Measurements from ENCODE around the gene FGF1.

The FGF1 gene

GRCh38 chr5:142601432-142601831 is 84.5 kb downstream of the FGF1 start:
- Histone ChIP-seq H3K4me3 (ENCODE audit: low read length) (no peak overlapping the region), H3K27me3 (ENCODE audit: control insufficient read depth, insufficient read depth, low read length) (no peaks in the 10 kb centered on the region), H3K9ac (ENCODE audit: low read depth, low read length) (no peak overlapping the region), H3K4me2 (ENCODE audit: low read length) (peak overlapping the region; percentile 74), H3K9me3 (replicated peaks; ENCODE audit: low read length) (no peaks in the 10 kb centered on the region), H3K4me1 (ENCODE audit: control insufficient read depth, insufficient read depth, low read length) (peaks cover 35% of the 10 kb centered on the region), H3K36me3 (ENCODE audit: insufficient read depth, low read length) (no peaks in the 10 kb centered on the region)

GRCh38 chr5:142600611-142601358 is 85.1 kb downstream of the FGF1 start:
- Histone ChIP-seq H3K36me3 (ENCODE audit: insufficient read depth, low read length) (no peaks in the 10 kb centered on the region), H3K4me2 (ENCODE audit: low read length) (peak overlapping the region; percentile 74), H3K9ac (ENCODE audit: low read depth, low read length) (peak overlapping the region; percentile 26), H3K4me3 (ENCODE audit: low read length) (peak overlapping the region; percentile 50), H3K9me3 (replicated peaks; ENCODE audit: low read length) (no peaks in the 10 kb centered on the region), H3K27me3 (ENCODE audit: control insufficient read depth, insufficient read depth, low read length) (no peaks in the 10 kb centered on the region), H3K4me1 (ENCODE audit: control insufficient read depth, insufficient read depth, low read length) (peaks cover 35% of the 10 kb centered on the region)

GRCh38 chr5:142600092-142600491 is 85.8 kb downstream of the FGF1 start:
- H3K4me1 ChIP-seq (ENCODE audit: control insufficient read depth, insufficient read depth, low read length) = peaks cover 35% of the 10 kb centered on the region
- no peaks in the 10 kb centered on the region for H3K27me3 ChIP-seq (ENCODE audit: control insufficient read depth, insufficient read depth, low read length)
- H3K4me2 ChIP-seq (ENCODE audit: low read length) = no peak overlapping the region
- H3K9ac ChIP-seq (ENCODE audit: low read depth, low read length) = peak overlapping the region; percentile 2
- no peak overlapping the region for H3K4me3 ChIP-seq (ENCODE audit: low read length)
- H3K9me3 ChIP-seq (replicated peaks; ENCODE audit: low read length) = no peaks in the 10 kb centered on the region
- no peaks in the 10 kb centered on the region for H3K36me3 ChIP-seq (ENCODE audit: insufficient read depth, low read length)

- no peak overlapping the region for H3K4me3 ChIP-seq (ENCODE audit: low read length)
- no peak overlapping the region for H3K9ac ChIP-seq (ENCODE audit: low read depth, low read length)
- no peaks in the 10 kb centered on the region for H3K36me3 ChIP-seq (ENCODE audit: insufficient read depth, low read length)
- H3K9me3 ChIP-seq (replicated peaks; ENCODE audit: low read length) = no peaks in the 10 kb centered on the region
- peak overlapping the region; percentile 60 for H3K4me2 ChIP-seq (ENCODE audit: low read length)
- no peaks in the 10 kb centered on the region for H3K27me3 ChIP-seq (ENCODE audit: control insufficient read depth, insufficient read depth, low read length)
- peaks cover 35% of the 10 kb centered on the region for H3K4me1 ChIP-seq (ENCODE audit: control insufficient read depth, insufficient read depth, low read length)
Observed at GRCh38 chr5:142598338-142598700, 87.6 kb downstream of the FGF1 start.

- Histone ChIP-seq H3K4me2 (ENCODE audit: low read length) (peak overlapping the region; percentile 60), H3K4me1 (ENCODE audit: control insufficient read depth, insufficient read depth, low read length) (peaks cover 35% of the 10 kb centered on the region), H3K27me3 (ENCODE audit: control insufficient read depth, insufficient read depth, low read length) (no peaks in the 10 kb centered on the region), H3K36me3 (ENCODE audit: insufficient read depth, low read length) (no peaks in the 10 kb centered on the region), H3K9me3 (replicated peaks; ENCODE audit: low read length) (no peaks in the 10 kb centered on the region), H3K9ac (ENCODE audit: low read depth, low read length) (peak overlapping the region; percentile 29), H3K4me3 (ENCODE audit: low read length) (no peak overlapping the region)
Observed at GRCh38 chr5:142597546-142598337, 88.1 kb downstream of the FGF1 start.

- H3K9me3 ChIP-seq (replicated peaks; ENCODE audit: low read length) = no peaks in the 10 kb centered on the region
- H3K4me1 ChIP-seq (ENCODE audit: control insufficient read depth, insufficient read depth, low read length) = peaks cover 35% of the 10 kb centered on the region
- no peak overlapping the region for H3K4me2 ChIP-seq (ENCODE audit: low read length)
- no peaks in the 10 kb centered on the region for H3K36me3 ChIP-seq (ENCODE audit: insufficient read depth, low read length)
- H3K4me3 ChIP-seq (ENCODE audit: low read length) = no peak overlapping the region
- no peak overlapping the region for H3K9ac ChIP-seq (ENCODE audit: low read depth, low read length)
- H3K27me3 ChIP-seq (ENCODE audit: control insufficient read depth, insufficient read depth, low read length) = no peaks in the 10 kb centered on the region
Observed at GRCh38 chr5:142597025-142597424, 88.9 kb downstream of the FGF1 start.

GRCh38 chr5:142592365-142592764 is 93.5 kb downstream of the FGF1 start:
- H3K27me3 ChIP-seq (ENCODE audit: control insufficient read depth, insufficient read depth, low read length) = no peaks in the 10 kb centered on the region
- H3K36me3 ChIP-seq (ENCODE audit: insufficient read depth, low read length) = no peaks in the 10 kb centered on the region
- no peaks in the 10 kb centered on the region for H3K9me3 ChIP-seq (replicated peaks; ENCODE audit: low read length)
- H3K4me1 ChIP-seq (ENCODE audit: control insufficient read depth, insufficient read depth, low read length) = peaks cover 3% of the 10 kb centered on the region
- H3K9ac ChIP-seq (ENCODE audit: low read depth, low read length) = no peak overlapping the region
- H3K4me3 ChIP-seq (ENCODE audit: low read length) = no peak overlapping the region
- H3K4me2 ChIP-seq (ENCODE audit: low read length) = no peak overlapping the region

- no peaks in the 10 kb centered on the region for H3K4me1 ChIP-seq (ENCODE audit: control insufficient read depth, insufficient read depth, low read length)
- no peak overlapping the region for H3K4me3 ChIP-seq (ENCODE audit: low read length)
- no peaks in the 10 kb centered on the region for H3K36me3 ChIP-seq (ENCODE audit: insufficient read depth, low read length)
- H3K27me3 ChIP-seq (ENCODE audit: control insufficient read depth, insufficient read depth, low read length) = no peaks in the 10 kb centered on the region
- H3K9me3 ChIP-seq (replicated peaks; ENCODE audit: low read length) = no peaks in the 10 kb centered on the region
- no peak overlapping the region for H3K4me2 ChIP-seq (ENCODE audit: low read length)
- no peak overlapping the region for H3K9ac ChIP-seq (ENCODE audit: low read depth, low read length)
Observed at GRCh38 chr5:142590451-142591231, 95.2 kb downstream of the FGF1 start.

- no peaks in the 10 kb centered on the region for H3K4me1 ChIP-seq (ENCODE audit: control insufficient read depth, insufficient read depth, low read length)
- H3K36me3 ChIP-seq (ENCODE audit: insufficient read depth, low read length) = no peaks in the 10 kb centered on the region
- H3K9me3 ChIP-seq (replicated peaks; ENCODE audit: low read length) = no peaks in the 10 kb centered on the region
- no peaks in the 10 kb centered on the region for H3K27me3 ChIP-seq (ENCODE audit: control insufficient read depth, insufficient read depth, low read length)
- H3K4me2 ChIP-seq (ENCODE audit: low read length) = no peak overlapping the region
- no peak overlapping the region for H3K4me3 ChIP-seq (ENCODE audit: low read length)
- no peak overlapping the region for H3K9ac ChIP-seq (ENCODE audit: low read depth, low read length)
Observed at GRCh38 chr5:142589720-142590119, 96.2 kb downstream of the FGF1 start.

GRCh38 chr5:142587354-142587965 is 98.4 kb downstream of the FGF1 start:
- no peaks in the 10 kb centered on the region for H3K27me3 ChIP-seq (ENCODE audit: control insufficient read depth, insufficient read depth, low read length)
- H3K9me3 ChIP-seq (replicated peaks; ENCODE audit: low read length) = no peaks in the 10 kb centered on the region
- H3K4me3 ChIP-seq (ENCODE audit: low read length) = no peak overlapping the region
- H3K4me1 ChIP-seq (ENCODE audit: control insufficient read depth, insufficient read depth, low read length) = no peaks in the 10 kb centered on the region
- no peak overlapping the region for H3K4me2 ChIP-seq (ENCODE audit: low read length)
- no peak overlapping the region for H3K9ac ChIP-seq (ENCODE audit: low read depth, low read length)
- no peaks in the 10 kb centered on the region for H3K36me3 ChIP-seq (ENCODE audit: insufficient read depth, low read length)

- no peaks in the 10 kb centered on the region for H3K9me3 ChIP-seq (replicated peaks; ENCODE audit: low read length)
- H3K27me3 ChIP-seq (ENCODE audit: control insufficient read depth, insufficient read depth, low read length) = no peaks in the 10 kb centered on the region
- no peak overlapping the region for H3K4me2 ChIP-seq (ENCODE audit: low read length)
- H3K4me1 ChIP-seq (ENCODE audit: control insufficient read depth, insufficient read depth, low read length) = no peaks in the 10 kb centered on the region
- H3K36me3 ChIP-seq (ENCODE audit: insufficient read depth, low read length) = no peaks in the 10 kb centered on the region
- H3K4me3 ChIP-seq (ENCODE audit: low read length) = no peak overlapping the region
- no peak overlapping the region for H3K9ac ChIP-seq (ENCODE audit: low read depth, low read length)
Observed at GRCh38 chr5:142586552-142586951, 99.3 kb downstream of the FGF1 start.
